MCF 10A (cell line): Measurements from ENCODE around the gene HTR3B. TPM values are rescaled to one million over a fixed set of nuclear protein-coding genes. Genes with fewer than 3 reads are reported as not detected.

Experiments
- BruUV-seq: library from RNA; stranded (reverse); fragments of 400-500 nt; replicated peaks from 2 replicates; lab custom pipeline; 2021; lab: Mats Ljungman, UMichigan
- CTCF ChIA-PET: fragments of 300-600 bp; sonication (Branson Sonifier 250); formaldehyde crosslinking; extraction: SDS; loops from one replicate; lab custom pipeline; 2021; ENCODE audit warnings: antibody characterized with exemption, inconsistent platforms; lab: Yijun Ruan, JAX
- POLR2A ChIA-PET: fragments of 300-600, 350-650 bp; sonication (Branson Sonifier 250); formaldehyde crosslinking; extraction: SDS; loops from one replicate; lab custom pipeline; 2020; ENCODE audit warnings: antibody characterized with exemption, inconsistent platforms; lab: Yijun Ruan, JAX
- DNase-seq: peaks from one replicate; pipeline ENCODE4 v3.0.0-alpha.2; 2018; ENCODE audit not compliant: unreplicated experiment
- H3K27ac Mint-ChIP-seq: one replicate; pipeline ENCODE4 v1.8.0; 2022; ENCODE audit warnings: mild to moderate bottlenecking, low read depth, mixed read lengths; ENCODE audit not compliant: unreplicated experiment
- H3K27me3 Mint-ChIP-seq: one replicate; pipeline ENCODE4 v1.8.0; 2022; ENCODE audit warnings: mixed read lengths; ENCODE audit not compliant: insufficient read depth, unreplicated experiment
- H3K36me3 Mint-ChIP-seq: one replicate; pipeline ENCODE4 v1.8.0; 2022; ENCODE audit warnings: mild to moderate bottlenecking, moderate library complexity, mixed read lengths; ENCODE audit not compliant: insufficient read depth, unreplicated experiment
- H3K4me1 Mint-ChIP-seq: one replicate; pipeline ENCODE4 v1.8.0; 2022; ENCODE audit warnings: mixed read lengths; ENCODE audit not compliant: insufficient read depth, unreplicated experiment
- H3K4me3 Mint-ChIP-seq: one replicate; pipeline ENCODE4 v1.8.0; 2022; ENCODE audit warnings: mild to moderate bottlenecking, moderate library complexity, mixed read lengths; ENCODE audit not compliant: unreplicated experiment
- H3K9me3 Mint-ChIP-seq: one replicate; pipeline ENCODE4 v1.8.0; 2022; ENCODE audit warnings: mixed read lengths; ENCODE audit not compliant: unreplicated experiment
- CTCF ChIP-seq: fragments of 200-600 bp; IDR thresholded peaks from one replicate; pipeline ENCODE4 v1.8.0; 2022; ENCODE audit warnings: antibody characterized with exemption, mild to moderate bottlenecking; ENCODE audit not compliant: unreplicated experiment
- intact Hi-C: fragments of 100-400 bp; cut with micrococcal nuclease; formaldehyde crosslinking; loops from 2 replicates; pipeline ENCODE4 v1.14.1; 2022
- total RNA-seq: library from RNA; stranded (reverse); gene quantifications from 2 replicates; pipeline ENCODE4 v1.2.3, GENCODE V29; 2022

The HTR3B gene
- total RNA-seq, 1 experiment from 2014 or later, result not detected

- Mint-ChIP-seq H3K36me3 (no peaks in the 10 kb centered on the region), H3K4me1 (no peaks in the 10 kb centered on the region), H3K27ac (no peak overlapping the region), H3K27me3 (peaks cover 74% of the 10 kb centered on the region), H3K4me3 (no peak overlapping the region), H3K9me3 (no peaks in the 10 kb centered on the region)
- CTCF ChIA-PET, result interaction anchor here (0.5 to 4.8 kb wide), 45 partner anchors 9 to 768 kb away, joined by 3 to 82 read pairs (median 4); partner anchors contain the start of gene HTR3A
- peak; percentile 87 for TF ChIP-seq CTCF
- intact Hi-C loops, result loop anchor here (1.0 to 5.0 kb wide), 3 partner anchors 97 to 348 kb away; no protein-coding TSS in a partner anchor
- BruUV-seq, result no TSS peak
- POLR2A ChIA-PET, result interaction anchor here (0.7 to 1.4 kb wide), 3 partner anchors 264 to 323 kb away, joined by 3 read pairs; no protein-coding TSS in a partner anchor
- peak; percentile 36 for DNase-seq
Observed at GRCh38 chr11:113994077-113994954, 89.7 kb downstream of the HTR3B start.

Other genes starting within 250 kb of the HTR3B start
- gene TMPRSS5, start 198.5 kb upstream of the HTR3B start, total RNA-seq, result 0.49 and 0.83 TPM in 2 replicates
- 14.7 and 14.9 TPM in 2 replicates for gene ZW10, start 131.1 kb upstream of the HTR3B start, total RNA-seq
- not detected in 2 replicates for gene CLDN25, start 125.0 kb upstream of the HTR3B start, total RNA-seq
- gene USP28, start 29.2 kb upstream of the HTR3B start, total RNA-seq, result 15.8 and 17.2 TPM in 2 replicates
- not detected in 2 replicates for gene HTR3A, start 70.3 kb downstream of the HTR3B start, total RNA-seq
- 70.4 and 75.3 TPM in 2 replicates for gene ZBTB16, start 154.9 kb downstream of the HTR3B start, total RNA-seq